Activated CD8-positive, alpha-beta memory T cell treated with anti-CD3 and anti-CD28 coated beads for 1 hour (primary cell): ENCODE data around the gene CDH13.

ENCODE experiments used
- DNase-seq, 2 donors: peaks; one replicate each; pipeline ENCODE4 v3.0.0-alpha.2; 2020; ENCODE audit warnings: low read depth in 1 of 2; ENCODE audit errors: extremely low read depth in 1 of 2

CDH13 gene

DNA sequence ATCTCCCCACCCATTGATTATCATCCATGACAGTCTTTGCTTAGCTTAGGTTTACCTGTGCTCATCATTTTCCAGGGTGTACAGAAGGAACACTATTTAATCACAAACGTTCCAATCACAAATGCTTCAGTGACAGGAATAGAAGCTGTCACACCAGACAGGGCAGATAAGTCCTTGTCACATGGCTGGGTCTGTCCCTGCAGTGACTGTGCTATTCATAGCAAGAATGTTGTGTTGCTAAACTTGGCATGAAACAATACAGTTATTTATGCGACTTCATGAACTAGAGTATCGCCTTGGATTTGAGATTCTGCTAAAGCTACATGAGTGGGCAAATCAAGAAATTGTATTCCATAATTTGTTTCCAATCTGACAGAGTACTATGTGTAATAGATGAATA is 108.4 kb downstream of the CDH13 start:
- DNase-seq, result no peak

DNA sequence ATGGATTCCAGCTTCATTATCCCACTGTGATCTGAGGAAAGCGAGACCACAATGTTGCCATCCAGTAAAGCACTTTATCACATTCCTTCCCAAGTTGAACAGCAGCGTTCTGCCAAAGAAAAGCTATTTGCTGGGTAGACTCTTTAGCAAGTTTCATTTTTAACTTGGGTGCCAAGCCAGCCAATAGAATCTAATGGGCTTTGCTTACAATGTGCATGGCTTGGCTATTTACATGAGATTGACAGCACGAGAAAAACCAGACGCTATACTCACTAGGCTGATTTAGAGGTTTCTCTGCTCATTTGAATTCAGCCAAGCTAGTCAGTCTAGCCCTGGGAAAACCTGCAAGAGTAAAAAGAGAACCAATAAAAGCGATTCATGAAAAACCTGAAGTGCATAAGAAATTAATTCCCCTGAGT is 108.9 kb downstream of the CDH13 start:
- no peak for DNase-seq

DNA sequence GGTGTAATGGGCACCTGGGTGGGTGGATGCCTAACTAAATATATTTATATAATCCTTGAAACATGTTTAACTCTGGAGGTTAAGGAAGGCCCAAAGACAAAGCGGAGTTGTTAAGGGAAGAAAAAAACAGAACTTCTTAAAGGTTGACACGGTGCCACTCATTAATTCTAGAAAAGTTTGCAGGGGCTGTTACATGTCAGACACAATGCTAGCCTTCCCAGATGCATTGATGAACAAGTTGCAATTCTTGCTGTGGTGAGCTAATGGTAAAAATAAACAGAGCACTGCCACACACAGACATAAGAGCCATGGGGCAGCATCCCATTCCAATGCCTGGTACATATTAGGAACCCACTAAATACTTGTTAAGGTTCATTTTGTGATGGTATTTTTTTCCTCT is 109.5 kb downstream of the CDH13 start:
- DNase-seq, result no peak

DNA sequence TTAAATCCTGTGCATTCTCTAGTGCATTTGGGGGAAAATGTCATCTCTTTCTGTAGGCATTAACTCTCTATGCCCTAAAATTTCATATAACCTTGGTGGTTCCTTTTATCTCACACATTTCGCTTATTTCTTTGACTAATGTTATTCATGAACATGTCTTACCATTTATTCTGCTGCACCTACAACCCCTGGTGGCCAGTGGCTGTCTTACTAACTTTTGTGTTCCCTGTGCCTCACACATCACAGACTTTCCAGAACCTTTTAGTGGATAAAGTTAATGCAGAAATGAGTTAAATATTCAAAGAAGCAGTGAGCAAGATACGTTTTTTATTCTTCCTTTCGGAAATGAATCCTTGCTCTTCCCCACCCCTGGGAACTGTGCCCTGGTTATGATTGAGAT is 111.9 kb downstream of the CDH13 start:
- no peak for DNase-seq

DNA sequence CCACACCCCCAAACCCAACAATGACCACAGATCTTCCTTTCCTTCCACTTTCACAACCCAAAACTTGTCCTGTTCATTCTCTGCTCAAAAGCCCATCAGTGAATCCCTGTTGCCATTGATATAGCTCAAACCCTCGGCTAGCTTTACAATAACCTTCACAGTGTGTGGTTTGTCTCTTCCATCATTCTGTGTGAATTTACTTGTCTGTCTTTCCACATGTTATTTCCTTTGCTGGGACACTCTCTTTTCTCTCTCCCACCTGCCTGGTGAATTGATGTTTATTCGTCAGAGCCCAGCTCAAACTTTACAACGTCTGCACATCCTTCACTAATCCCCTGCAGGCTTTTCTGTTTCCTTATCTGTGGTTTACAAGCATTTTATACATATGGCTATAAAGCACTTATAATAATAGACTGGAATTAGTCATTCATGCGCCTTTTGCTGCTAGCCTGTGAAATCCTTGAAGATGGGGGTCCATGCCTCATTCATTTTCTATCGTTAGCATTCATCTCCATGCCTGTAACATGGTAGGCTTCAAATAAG is 114.4 kb downstream of the CDH13 start:
- DNase-seq, result no peak

DNA sequence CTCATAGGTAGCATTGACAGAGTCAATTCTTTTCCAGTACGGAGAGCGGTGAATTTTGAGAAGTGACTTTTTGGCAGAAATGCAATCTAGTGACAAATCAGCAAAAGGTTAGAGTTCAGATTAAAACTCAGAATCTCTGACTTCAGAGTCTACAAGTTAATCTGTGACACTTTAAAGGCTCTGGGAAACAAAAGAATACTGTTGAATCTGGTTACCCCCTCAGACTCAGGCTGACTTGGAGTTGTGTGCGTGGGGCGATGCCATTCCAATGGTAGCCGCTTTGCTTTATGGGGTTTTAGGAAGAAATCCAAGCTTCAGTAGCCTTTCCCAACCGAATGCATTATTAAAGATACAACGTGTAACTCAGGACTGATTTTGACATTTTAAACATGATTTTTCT is 118.2 kb downstream of the CDH13 start:
- DNase-seq, result no peak

DNA sequence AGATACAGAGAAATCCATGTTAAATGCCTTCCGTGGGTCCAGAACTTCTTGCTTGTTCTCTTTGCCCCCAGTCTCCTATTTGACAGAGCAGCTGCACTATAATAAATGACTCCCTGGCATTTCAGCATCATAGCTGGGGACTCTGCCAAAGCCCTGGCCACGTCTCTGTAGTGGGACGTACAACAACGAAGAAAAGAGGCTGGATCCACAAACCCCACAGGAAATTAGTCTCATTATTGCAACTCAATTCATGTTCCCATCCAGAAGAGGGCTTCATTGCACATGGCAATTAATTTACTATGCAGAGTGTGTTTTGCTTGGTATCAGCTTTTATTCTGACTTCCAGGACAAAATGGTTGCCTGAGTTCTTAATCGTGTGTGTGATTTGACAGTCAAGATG is 121.3 kb downstream of the CDH13 start:
- no peak for DNase-seq

DNA sequence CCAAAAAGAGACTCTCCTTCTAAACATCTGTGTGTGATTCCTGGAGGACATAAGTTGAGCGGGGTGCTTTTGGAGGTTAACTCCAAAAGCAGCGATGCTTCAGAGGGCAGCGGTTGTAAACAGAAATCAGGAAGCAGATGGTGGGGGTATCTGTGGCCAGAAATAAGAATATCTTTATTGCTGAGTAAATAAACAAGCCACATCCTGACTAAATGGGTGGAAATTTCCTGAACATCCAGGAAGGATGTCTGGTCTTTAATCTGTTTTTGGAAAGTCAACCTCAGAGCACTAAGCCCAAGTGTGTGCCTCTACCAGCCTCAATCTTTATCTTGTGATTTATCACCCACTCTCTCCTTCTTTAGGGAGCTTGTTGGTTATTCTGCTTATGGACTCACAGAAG is 123.3 kb downstream of the CDH13 start:
- DNase-seq, result no peak

DNA sequence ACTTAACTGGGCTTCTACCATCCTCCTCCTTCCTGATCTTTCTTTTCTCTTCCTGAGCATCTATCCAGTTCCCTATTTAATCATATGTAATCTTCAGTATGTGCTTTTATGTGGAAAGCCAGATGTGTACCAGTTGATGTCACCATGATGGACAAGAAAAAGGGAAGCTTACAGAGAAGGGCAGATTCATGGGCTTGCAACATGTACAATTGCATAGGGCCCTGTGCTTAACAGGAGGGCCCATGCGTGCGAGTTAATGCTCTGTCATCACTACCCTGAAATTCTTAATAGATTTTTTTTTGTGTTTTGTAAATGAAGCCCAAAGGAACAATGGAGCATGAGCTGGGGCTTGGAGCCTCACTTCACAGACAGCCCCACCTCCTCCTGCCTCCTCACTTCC is 124.3 kb downstream of the CDH13 start:
- no peak for DNase-seq

DNA sequence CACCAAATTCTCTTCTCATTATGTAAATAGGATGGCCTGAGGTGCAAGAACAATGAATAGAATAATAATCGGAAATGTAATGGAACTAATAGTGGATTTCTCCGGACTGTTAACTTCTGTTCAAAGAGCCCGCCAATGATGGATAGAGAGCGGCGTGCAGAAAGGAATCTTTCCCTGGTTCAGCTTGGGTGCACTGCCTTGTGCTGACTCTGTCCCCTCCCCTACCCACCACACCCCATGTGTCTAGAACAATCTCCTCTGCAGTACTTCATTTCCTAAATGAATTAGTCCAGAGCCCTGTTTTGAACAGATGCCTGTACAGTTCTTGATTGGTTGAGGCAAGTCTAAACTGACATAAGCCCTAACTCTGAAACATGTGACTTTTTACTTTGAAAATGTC is 125.4 kb downstream of the CDH13 start:
- DNase-seq, result no peak

DNA sequence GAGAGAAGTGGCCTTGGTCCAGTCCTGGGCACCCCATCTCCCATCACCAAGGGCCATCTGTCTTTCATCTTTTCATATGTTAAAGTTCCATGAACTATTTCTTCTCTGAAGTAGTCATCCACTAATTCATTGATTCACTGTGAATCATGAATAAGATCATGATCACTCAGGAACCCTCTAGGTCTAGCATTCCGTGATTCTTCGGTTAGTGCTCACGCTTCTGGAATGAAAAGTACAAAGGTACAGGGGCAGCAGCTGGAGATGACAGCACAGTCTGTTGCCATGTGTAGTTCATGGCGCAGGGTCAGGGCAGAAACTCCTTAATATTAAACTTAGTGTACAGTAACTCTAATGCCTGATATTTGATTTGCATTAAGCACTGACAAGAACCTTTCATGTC is 127.1 kb downstream of the CDH13 start:
- DNase-seq, result no peak

DNA sequence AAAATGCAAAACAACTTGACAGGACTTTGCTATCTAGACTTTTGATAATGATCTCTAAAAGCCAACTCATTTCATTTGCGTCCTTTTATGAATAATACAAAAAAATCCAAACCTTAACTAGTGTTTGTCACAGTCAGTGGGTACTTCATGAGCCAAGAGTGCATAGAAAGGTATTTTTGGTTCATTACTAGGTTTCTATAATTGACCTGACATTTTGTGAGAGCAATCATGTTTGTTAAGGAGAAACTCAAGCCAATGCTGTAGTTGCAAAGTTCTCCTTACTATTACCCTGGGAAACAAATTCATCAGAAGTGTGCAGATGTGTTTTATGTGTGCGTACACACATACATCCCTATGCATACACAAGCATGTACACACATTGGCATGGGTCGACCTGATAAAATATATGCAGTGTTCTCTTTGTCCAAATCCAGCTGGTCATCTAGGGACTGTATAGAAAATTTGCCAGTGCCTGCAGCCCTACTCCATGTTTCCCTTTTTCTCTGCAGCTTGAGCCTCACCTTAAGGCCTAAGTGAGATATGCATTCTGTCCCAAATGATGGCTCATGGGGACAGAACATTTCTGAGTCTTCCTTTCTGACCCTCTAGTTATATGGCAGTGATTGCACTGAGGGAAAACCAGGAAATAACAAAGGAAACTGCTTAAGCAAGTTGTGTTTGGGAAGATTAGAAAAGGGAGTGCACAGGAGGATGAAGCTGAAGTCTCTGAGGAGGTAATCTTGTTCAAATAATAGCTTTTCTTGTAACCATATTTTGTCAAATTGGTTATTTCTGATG is 128.1 kb downstream of the CDH13 start:
- DNase-seq, result no peak

DNA sequence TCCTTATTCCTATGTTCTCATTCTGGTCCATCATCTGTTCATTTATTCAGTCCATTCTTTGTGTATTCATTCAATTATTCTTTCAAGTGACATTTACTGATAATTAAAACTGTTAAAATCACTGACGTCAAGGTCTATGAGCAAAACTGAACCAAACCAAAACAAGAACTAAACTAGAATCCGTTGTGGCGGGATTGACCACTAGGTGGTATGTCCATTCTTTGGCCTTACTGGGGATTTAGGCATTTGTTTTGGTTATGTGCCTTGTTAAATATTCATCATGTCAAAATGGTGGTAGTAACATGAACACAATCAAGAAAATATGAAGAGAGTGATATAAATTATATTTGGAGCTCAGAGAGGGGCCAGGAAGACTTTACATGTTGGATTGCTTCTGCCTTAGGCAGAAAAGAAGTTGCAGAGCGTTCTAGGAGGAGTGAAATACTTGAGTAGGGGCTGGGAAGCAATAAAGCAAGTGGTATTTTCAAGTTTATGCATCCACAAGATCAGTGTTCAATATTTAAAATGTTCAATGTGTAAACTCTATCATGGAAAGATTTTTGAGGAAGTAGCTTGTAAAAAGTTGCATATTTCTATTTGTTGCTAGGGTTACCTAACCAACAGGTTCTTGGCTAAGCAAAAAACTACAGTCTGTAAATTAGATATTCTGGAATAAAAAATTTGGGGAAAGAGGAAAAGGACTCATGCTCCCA is 129.0 kb downstream of the CDH13 start:
- DNase-seq, result no peak

DNA sequence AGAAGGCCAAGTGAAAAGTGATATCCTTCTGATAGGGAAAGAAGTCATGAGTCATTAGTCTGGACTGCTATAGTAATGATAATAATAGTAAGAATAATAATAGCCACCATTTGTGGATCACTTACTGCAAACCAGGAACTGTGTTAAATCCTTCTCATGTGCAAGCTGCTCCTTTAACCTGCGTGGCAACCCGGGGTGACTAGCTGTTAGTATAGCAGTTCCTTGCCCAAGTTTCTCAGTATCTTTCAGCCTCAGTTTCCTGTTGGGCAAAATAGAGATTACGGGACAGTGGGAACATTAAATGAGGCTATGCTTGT is 129.5 kb downstream of the CDH13 start:
- no peak for DNase-seq

DNA sequence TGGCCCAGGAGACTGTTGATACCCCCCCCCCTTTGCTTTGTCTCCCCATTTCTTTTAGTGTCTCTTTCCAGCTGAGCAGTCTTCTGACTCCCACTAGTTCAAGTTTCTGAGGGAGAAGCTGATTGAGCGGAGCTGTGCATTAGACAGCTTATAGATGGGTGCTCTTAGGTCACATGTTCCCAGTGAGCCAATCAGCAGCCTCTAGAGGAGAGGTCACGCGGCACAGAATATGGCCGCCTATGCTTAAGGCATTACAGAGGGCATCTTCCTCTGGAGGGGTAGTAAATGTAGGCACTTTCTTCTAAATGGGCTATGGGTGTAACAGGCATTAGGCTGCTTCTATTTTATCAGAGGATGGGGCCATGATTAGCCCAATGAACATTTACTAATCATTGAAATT is 131.6 kb downstream of the CDH13 start:
- DNase-seq, result no peak

DNA sequence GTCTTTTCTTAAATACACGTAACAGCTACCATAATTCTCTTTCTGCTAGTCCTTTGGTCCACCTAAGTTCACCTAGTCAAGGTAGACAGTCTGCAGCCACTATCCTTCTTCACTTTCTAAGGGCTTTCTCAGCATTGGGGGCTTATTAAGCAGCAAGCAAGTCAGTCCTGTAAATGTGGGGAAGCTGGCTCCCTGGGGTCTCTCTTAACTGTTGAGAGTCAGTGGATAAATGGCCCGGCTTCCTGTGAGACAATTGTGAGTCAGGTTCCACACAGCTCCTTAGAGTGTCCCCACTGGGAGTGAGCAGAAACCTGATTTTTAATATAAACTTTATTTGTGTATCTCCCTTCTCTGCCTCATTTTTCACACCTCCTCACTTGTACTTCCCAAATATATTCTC is 132.1 kb downstream of the CDH13 start:
- DNase-seq, result no peak

DNA sequence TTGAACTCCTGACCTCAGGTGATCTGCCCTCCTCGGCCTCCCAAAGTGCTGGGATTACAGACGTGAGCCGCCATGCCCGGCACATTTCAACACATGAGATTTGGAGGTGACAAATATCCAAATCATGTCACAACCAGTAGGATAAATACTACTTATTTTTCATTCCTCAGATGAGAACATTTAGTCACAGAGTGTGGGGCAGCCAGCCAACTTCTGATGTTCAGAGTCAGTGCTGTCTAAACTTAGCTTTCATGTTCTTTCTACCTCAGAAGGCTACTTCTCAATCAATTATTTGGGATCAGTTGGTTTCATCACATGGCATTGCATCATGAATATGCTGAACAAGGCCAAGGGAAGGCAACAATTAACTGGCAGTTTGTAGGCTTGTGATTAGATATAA is 134.5 kb downstream of the CDH13 start:
- no peak for DNase-seq

DNA sequence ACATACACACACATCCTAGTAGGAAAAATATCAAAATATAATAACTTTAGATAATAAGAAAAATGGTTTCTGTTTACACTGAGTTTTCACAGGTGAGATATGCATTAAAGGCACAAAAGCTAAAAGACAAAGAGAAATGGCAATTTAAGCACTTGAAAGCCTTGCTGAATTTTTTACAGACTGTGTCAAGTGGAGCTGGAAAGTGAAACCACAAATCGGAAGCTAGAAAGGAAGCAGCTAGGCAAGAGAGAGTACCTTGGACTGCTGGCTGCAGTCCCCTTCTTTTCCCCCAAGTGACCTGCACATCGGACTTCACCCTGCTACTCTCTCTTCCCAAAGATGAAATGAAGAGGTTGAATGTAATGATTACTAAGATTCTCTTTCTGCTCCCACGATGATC is 135.1 kb downstream of the CDH13 start:
- DNase-seq, result no peak

DNA sequence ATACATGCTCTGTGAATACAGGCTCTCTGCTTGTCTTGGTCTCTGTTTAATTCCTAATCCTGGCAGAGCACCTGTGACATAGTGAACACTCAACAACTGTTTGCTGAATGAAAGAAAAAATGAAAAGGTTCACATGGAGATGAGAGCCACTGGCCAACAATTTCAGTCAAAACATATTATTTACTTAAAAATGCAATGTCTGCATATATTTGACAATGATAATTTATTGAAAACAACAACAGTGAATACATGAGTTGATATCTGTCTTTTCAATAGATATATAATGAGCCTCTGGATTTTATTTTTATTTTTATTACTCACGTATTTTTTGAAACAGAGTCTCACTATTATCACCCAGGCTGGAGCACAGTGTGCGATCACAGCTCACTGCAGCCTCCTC is 136.6 kb downstream of the CDH13 start:
- DNase-seq, result no peak

DNA sequence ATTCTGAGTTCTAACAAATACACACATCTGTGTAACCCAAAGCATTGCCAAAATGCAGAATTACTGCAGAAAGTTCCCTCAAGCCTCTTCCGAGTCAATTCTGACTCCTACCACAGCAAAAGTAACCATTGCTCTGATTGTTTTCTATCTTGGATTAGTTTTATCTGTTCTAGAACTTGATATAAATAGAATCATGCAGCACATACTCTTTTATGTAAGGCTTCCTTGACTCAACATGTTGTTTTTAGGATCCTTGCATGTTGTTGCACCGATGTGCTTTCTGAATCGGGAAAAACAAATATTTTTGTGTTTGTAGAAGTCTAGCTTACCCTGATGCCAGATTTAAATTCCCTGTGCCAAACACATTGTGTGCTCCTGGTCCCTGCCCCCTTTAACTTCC is 140.4 kb downstream of the CDH13 start:
- no peak for DNase-seq

DNA sequence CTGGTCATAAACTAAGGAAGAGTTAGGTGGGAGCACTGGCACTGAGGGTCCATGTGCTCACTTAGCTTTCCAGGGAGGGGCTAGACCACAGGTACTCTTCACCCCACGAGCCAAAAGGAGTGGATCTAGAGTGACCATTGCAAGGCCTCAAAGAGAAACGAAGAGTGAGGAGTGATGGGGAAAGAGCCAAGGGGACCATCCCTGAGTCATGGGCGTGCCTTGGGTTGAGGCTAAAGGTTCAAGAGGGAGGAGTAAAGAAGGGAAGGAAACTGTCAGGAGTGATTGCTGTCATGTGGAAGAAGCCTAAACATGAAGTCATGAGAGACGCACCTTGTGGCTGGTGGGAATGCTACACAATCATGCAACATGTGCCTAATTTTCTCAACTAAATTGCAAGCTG is 141.0 kb downstream of the CDH13 start:
- no peak for DNase-seq

DNA sequence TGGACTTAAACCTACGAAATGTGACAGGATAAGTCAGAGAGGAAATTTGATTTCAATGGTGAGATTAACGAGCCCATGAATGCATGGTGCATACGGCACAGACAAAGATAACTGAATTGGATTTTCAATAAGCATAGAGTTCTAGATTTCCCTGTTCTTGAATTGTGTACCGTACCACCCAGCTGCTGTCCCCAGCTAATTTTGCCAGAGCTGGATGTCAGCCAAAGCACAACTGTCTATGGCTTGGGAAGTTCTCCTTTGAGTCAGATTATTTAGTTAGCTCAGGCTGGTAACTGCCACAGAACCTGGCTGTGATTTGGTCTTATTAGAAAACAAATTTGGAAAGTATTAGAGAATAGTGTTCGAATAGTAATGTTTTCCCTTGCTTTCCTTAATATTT is 143.1 kb downstream of the CDH13 start:
- DNase-seq, result no peak

DNA sequence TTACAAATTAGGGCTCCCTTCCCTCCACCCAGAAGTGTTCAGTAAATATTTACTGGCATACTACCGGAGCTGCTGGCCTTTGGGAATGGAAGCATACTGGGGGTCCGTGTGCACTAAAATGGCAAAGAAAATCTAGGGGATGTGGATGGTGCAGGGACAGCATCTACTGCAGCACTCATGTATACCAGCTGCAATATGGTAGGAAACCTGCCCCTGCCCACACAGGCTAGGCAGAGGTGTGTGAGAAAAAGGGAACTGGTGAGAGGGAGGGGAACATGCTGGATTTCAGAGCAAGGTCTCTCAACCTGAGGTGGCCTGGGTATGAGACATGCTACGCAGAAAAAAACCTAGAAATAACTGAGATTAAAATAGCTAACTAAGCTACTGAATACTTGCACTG is 145.4 kb downstream of the CDH13 start:
- DNase-seq, result no peak
